Loucy (cell line): Measurements from ENCODE around the gene SLX4.

Source experiments
- H2AFZ ChIP-seq: fragments of 200-600 bp; sonication (generic); 2 replicates; pipeline ENCODE4 v1.6.0; 2016; ENCODE audit warnings: antibody characterized with exemption, mild to moderate bottlenecking, low read length, moderate library complexity
- H3F3A ChIP-seq: fragments of 200-600 bp; 2 replicates; pipeline ENCODE4 v1.6.0; 2016; ENCODE audit warnings: antibody characterized with exemption, low read depth, mild to moderate bottlenecking
- H3K27me3 ChIP-seq: fragments of 200-600 bp; sonication (generic); 2 replicates; pipeline ENCODE4 v1.6.1; 2014; ENCODE audit warnings: low read length, mild to moderate bottlenecking; ENCODE audit not compliant: insufficient read depth, poor library complexity, severe bottlenecking
- H3K36me3 ChIP-seq: fragments of 200-600 bp; sonication (generic); 2 replicates; pipeline ENCODE4 v1.6.1; 2016; ENCODE audit warnings: low read length; ENCODE audit not compliant: insufficient read depth
- H3K4me1 ChIP-seq: fragments of 200-600 bp; sonication (generic); 2 replicates; pipeline ENCODE4 v1.5.1; 2014; ENCODE audit warnings: low read length, mild to moderate bottlenecking; ENCODE audit not compliant: insufficient read depth, poor library complexity, severe bottlenecking
- H3K4me2 ChIP-seq: fragments of 200-600 bp; sonication (generic); 2 replicates; pipeline ENCODE4 v1.6.0; 2014; ENCODE audit warnings: antibody characterized with exemption, low read length, low read depth, mild to moderate bottlenecking; ENCODE audit not compliant: poor library complexity, severe bottlenecking
- H3K4me3 ChIP-seq: fragments of 200-600 bp; sonication (generic); 2 replicates; pipeline ENCODE4 v1.5.1; 2014; ENCODE audit warnings: low read length, mild to moderate bottlenecking, mixed read lengths; ENCODE audit not compliant: poor library complexity, severe bottlenecking
- H3K79me2 ChIP-seq: fragments of 200-600 bp; sonication (generic); 2 replicates; pipeline ENCODE4 v1.6.1; 2014; ENCODE audit warnings: low read length; ENCODE audit not compliant: insufficient read depth
- H3K9ac ChIP-seq: fragments of 200-600 bp; sonication (generic); 2 replicates; pipeline ENCODE4 v1.6.0; 2014; ENCODE audit warnings: mild to moderate bottlenecking, low read depth, low read length, moderate library complexity; ENCODE audit not compliant: poor library complexity, severe bottlenecking
- H3K9me2 ChIP-seq: fragments of 200-600 bp; sonication (generic); replicated peaks from 2 replicates; pipeline ENCODE4 v1.6.1; 2016; ENCODE audit warnings: low read depth, low read length, mixed read lengths
- H3K9me3 ChIP-seq: fragments of 200-600 bp; sonication (generic); 2 replicates; pipeline ENCODE4 v1.6.1; 2014; ENCODE audit warnings: mild to moderate bottlenecking, antibody characterized with exemption, low read length, low read depth; ENCODE audit not compliant: insufficient read depth
- H4K20me1 ChIP-seq: fragments of 200-600 bp; sonication (generic); 2 replicates; pipeline ENCODE4 v1.6.0; 2014; ENCODE audit warnings: antibody characterized with exemption, low read length, mild to moderate bottlenecking; ENCODE audit not compliant: insufficient read depth, poor library complexity, severe bottlenecking
- CTCF ChIP-seq: fragments of 200-600 bp; sonication (generic); conservative IDR thresholded peaks from 2 replicates; pipeline ENCODE4 v1.5.1; 2014; ENCODE audit warnings: mild to moderate bottlenecking, antibody characterized with exemption, low read length
- EZH2phosphoT487 ChIP-seq: fragments of 200-600 bp; IDR thresholded peaks from 2 replicates; pipeline ENCODE4 v1.6.1; 2018; ENCODE audit warnings: antibody characterized with exemption, mild to moderate bottlenecking, moderate library complexity, borderline replicate concordance

The SLX4 gene

DNA sequence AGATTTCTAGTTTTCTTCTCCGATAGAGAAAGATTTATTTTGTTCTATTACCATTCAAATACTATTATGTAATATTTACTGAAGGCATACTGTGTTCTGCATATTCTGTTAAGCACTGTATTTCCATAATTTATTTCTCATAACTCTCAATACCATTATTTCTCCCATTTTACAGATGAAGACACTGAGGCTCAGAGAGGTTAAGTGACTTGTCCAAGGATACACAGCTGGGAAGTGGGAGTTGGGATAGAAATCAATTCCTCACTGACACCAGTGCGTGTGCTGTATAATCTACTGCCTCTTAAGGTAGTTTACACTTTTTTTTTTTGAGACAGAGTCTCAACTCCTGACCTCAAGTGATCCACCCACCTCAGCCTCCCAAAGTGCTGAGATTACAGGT is 41.6 kb downstream of the SLX4 start:
- H3K27me3 ChIP-seq, result no peaks in the 10 kb centered on the region
- H3K36me3 ChIP-seq, result peaks cover 5% of the 10 kb centered on the region; the same call in 1 of the 2 replicates
- no peaks in the 10 kb centered on the region for H3K9me2 ChIP-seq
- no peak overlapping the region for H3K4me2 ChIP-seq
- no peak for TF ChIP-seq EZH2phosphoT487
- H3K4me3 ChIP-seq, result no peak overlapping the region
- peaks cover 57% of the 10 kb centered on the region for H3K79me2 ChIP-seq
- peaks cover 1% of the 10 kb centered on the region for H3K4me1 ChIP-seq
- H3F3A ChIP-seq, result no peaks in the 10 kb centered on the region
- H3K9ac ChIP-seq, result no peak overlapping the region
- H3K9me3 ChIP-seq, result peaks cover 5% of the 10 kb centered on the region; the same call in 1 of the 2 replicates
- H2AFZ ChIP-seq, result no peak overlapping the region
- H4K20me1 ChIP-seq, result peaks cover 17% of the 10 kb centered on the region

GRCh38 chr16:3566990-3567389 is 44.4 kb downstream of the SLX4 start:
- TF ChIP-seq EZH2phosphoT487 (no peak), CTCF (no peak)
- H3K9me3 ChIP-seq, result peaks cover 5% of the 10 kb centered on the region; the same call in 1 of the 2 replicates
- no peak overlapping the region for H3K4me3 ChIP-seq
- H3K27me3 ChIP-seq, result no peaks in the 10 kb centered on the region
- H2AFZ ChIP-seq, result no peak overlapping the region
- H3K4me1 ChIP-seq, result no peaks in the 10 kb centered on the region
- H3F3A ChIP-seq, result no peaks in the 10 kb centered on the region
- H3K4me2 ChIP-seq, result no peak overlapping the region
- peaks cover 8% of the 10 kb centered on the region for H4K20me1 ChIP-seq
- H3K9me2 ChIP-seq, result no peaks in the 10 kb centered on the region
- H3K9ac ChIP-seq, result no peak overlapping the region
- peaks cover 14% of the 10 kb centered on the region; the same call in 1 of the 2 replicates for H3K36me3 ChIP-seq
- peaks cover 29% of the 10 kb centered on the region for H3K79me2 ChIP-seq

- H3K9me2 ChIP-seq, result no peaks in the 10 kb centered on the region
- peaks cover 9% of the 10 kb centered on the region; the same call in 1 of the 2 replicates for H3K36me3 ChIP-seq
- no peaks in the 10 kb centered on the region for H3K4me1 ChIP-seq
- H3F3A ChIP-seq, result no peaks in the 10 kb centered on the region
- H3K4me3 ChIP-seq, result no peak overlapping the region
- TF ChIP-seq EZH2phosphoT487 (no peak), CTCF (no peak)
- H2AFZ ChIP-seq, result no peak overlapping the region
- no peaks in the 10 kb centered on the region for H3K27me3 ChIP-seq
- H3K9me3 ChIP-seq, result no peaks in the 10 kb centered on the region
- peaks cover 12% of the 10 kb centered on the region; the same call in 1 of the 2 replicates for H3K79me2 ChIP-seq
- peaks cover 3% of the 10 kb centered on the region for H4K20me1 ChIP-seq
- no peak overlapping the region for H3K4me2 ChIP-seq
- H3K9ac ChIP-seq, result no peak overlapping the region
Observed at GRCh38 chr16:3564889-3565141, 46.6 kb downstream of the SLX4 start.

DNA sequence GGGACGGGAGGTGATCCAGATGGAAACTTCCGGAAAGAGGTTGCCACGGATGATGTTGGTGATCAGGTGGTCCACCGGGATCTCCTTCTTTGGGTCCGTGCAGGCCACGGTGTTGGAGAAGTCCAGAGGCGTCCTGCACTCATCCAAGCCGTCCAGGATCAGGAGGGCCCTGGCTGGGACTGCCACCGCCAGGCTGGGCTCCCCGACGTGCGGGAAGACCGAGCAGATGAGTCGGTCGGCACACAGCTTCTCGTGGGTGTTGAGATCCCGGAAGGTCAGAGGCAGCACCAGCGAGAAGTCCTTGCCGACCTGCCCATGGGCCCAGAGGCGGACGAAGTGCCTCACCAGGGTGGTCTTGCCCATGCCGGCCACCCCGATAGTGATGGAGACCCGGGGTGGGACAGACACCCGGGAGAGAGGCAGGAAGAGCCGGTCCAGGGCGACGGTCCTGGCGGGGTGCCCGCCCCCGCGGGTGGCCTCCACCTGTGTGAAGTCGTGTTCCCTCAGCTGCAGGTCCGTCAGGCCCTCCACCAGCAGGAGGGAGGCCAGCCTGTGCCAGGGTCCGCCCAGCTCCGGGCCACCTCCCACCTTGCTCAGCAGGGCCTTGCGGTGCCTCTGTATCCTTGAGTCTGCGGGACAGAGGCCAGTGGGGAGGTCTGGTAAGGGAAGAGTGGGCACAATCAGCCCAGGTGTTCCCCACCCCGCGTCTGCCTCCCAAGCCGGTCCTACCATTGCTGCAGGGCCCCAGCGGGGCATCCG is 47.1 kb downstream of the SLX4 start:
- TF ChIP-seq EZH2phosphoT487, result no peak
- no peak for TF ChIP-seq CTCF
- H3K4me3 ChIP-seq, result no peak overlapping the region
- peaks cover 9% of the 10 kb centered on the region; the same call in 1 of the 2 replicates for H3K36me3 ChIP-seq
- H3K9me3 ChIP-seq, result no peaks in the 10 kb centered on the region
- H3K79me2 ChIP-seq, result peaks cover 7% of the 10 kb centered on the region; the same call in 1 of the 2 replicates
- no peak overlapping the region for H2AFZ ChIP-seq
- no peak overlapping the region for H3K9ac ChIP-seq
- H3F3A ChIP-seq, result no peaks in the 10 kb centered on the region
- no peaks in the 10 kb centered on the region for H3K9me2 ChIP-seq
- no peak overlapping the region for H3K4me2 ChIP-seq
- H3K4me1 ChIP-seq, result no peaks in the 10 kb centered on the region
- no peaks in the 10 kb centered on the region for H3K27me3 ChIP-seq
- H4K20me1 ChIP-seq, result no peaks in the 10 kb centered on the region
